MM.1S (cell line): ENCODE results near the gene CWC27.

ENCODE experiments used
- EZH2 ChIP-seq: fragments of 300-600 bp; sonication (generic); optimal IDR thresholded peaks from 2 replicates; pipeline ENCODE3; 2017; ENCODE audit warnings: low read depth, mild to moderate bottlenecking, antibody characterized with exemption, low read length, mixed read lengths
- EZH2phosphoT487 ChIP-seq: fragments of 300-600 bp; sonication (generic); IDR thresholded peaks from 2 replicates; pipeline ENCODE4 v1.6.1; 2018; ENCODE audit warnings: antibody characterized with exemption, low read length
- TF ChIP-seq, protein P1 (sequence below): fragments of 300-600 bp; sonication (generic); IDR thresholded peaks from 2 replicates; pipeline ENCODE4 v1.5.1; 2016; ENCODE audit warnings: antibody characterized with exemption, low read length, mixed read lengths

- TF ChIP-seq, protein P1, sequence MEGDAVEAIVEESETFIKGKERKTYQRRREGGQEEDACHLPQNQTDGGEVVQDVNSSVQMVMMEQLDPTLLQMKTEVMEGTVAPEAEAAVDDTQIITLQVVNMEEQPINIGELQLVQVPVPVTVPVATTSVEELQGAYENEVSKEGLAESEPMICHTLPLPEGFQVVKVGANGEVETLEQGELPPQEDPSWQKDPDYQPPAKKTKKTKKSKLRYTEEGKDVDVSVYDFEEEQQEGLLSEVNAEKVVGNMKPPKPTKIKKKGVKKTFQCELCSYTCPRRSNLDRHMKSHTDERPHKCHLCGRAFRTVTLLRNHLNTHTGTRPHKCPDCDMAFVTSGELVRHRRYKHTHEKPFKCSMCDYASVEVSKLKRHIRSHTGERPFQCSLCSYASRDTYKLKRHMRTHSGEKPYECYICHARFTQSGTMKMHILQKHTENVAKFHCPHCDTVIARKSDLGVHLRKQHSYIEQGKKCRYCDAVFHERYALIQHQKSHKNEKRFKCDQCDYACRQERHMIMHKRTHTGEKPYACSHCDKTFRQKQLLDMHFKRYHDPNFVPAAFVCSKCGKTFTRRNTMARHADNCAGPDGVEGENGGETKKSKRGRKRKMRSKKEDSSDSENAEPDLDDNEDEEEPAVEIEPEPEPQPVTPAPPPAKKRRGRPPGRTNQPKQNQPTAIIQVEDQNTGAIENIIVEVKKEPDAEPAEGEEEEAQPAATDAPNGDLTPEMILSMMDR, result no peak
- TF ChIP-seq EZH2 (no peak), EZH2phosphoT487 (no peak)
Measured at GRCh38 chr5:64790210-64790609, 21.5 kb downstream of the CWC27 start.
